K562 (cell line): Measurements from ENCODE around the gene CYP24A1. TPM values are rescaled to one million over a fixed set of nuclear protein-coding genes. Genes with fewer than 3 reads are reported as not detected.

Experiments used
- ATAC-seq: fragments of 200-7000 bp; cut with Tn5 transposase; 3 replicates; pipeline ENCODE4 v1.9.1; 2020; ENCODE audit warnings: moderate library complexity
- BruUV-seq: library from RNA; stranded (reverse); fragments of 400-500 nt; replicated peaks from 2 replicates; lab custom pipeline; 2021; lab: Mats Ljungman, UMichigan
- CTCF ChIA-PET: fragments of 300-600 bp; formaldehyde crosslinking; extraction: SDS; loops from one replicate; lab custom pipeline; 2021; ENCODE audit warnings: low intra/inter-chr PET ratio; lab: Yijun Ruan, JAX
- POLR2A ChIA-PET: fragments of 300-600, 350-650 bp; sonication (Branson Sonifier 250); formaldehyde crosslinking; extraction: SDS; loops from one replicate; lab custom pipeline; 2021; ENCODE audit warnings: antibody characterized with exemption, inconsistent platforms; lab: Yijun Ruan, JAX
- DNase-seq, 4 experiments: peaks; one replicate each; pipeline versions ENCODE4 v3.0.0 to v3.0.0-alpha.2; 2011 to 2018; ENCODE audit warnings: low spot score in 3 of 4, mixed read lengths in 3 of 4; ENCODE audit errors: extremely low read depth in 1 of 4
- FAIRE-seq: peaks from 2 replicates; lab custom pipeline; 2011; peaks lifted over from hg19 to GRCh38; lab: Jason Lieb, UNC
- H2AFZ ChIP-seq: 2 replicates; pipeline ENCODE4 v1.6.0; 2011; ENCODE audit warnings: low read depth, low read length, control low read depth, inconsistent platforms
- H3K27ac ChIP-seq: fragments of 200-600 bp; 3 replicates; pipeline ENCODE4 v1.8.0; 2011; ENCODE audit warnings: low read depth, mild to moderate bottlenecking, control low read depth, inconsistent platforms, low read length, moderate library complexity, mixed read lengths; ENCODE audit errors: extremely low read depth
- H3K27me3 ChIP-seq, 2 experiments: fragments of 300-600 bp in 1 of 2; 2 replicates in 1 of 2; 3 replicates in 1 of 2; pipeline versions ENCODE4 v1.6.0 to v1.8.0; 2011; ENCODE audit warnings: inconsistent platforms in 2 of 2, low read length in 2 of 2, mild to moderate bottlenecking in 1 of 2, mixed read lengths in 1 of 2, moderate library complexity in 1 of 2; ENCODE audit not compliant: control insufficient read depth in 2 of 2, insufficient read depth in 2 of 2
- H3K36me3 ChIP-seq: fragments of 300-600 bp; 3 replicates; pipeline ENCODE4 v1.8.0; 2011; ENCODE audit warnings: mild to moderate bottlenecking, low read length, inconsistent platforms; ENCODE audit not compliant: control insufficient read depth, insufficient read depth
- H3K4me1 ChIP-seq, 2 experiments: fragments of 200-600 bp in 1 of 2; replicated peaks in 1 of 2; 2 replicates in 1 of 2; 3 replicates in 1 of 2; pipeline versions ENCODE4 v1.5.1 to v1.8.0; 2011; ENCODE audit warnings: inconsistent platforms in 2 of 2, low read length in 2 of 2, mild to moderate bottlenecking in 1 of 2, mixed read lengths in 1 of 2, moderate library complexity in 1 of 2; ENCODE audit not compliant: control insufficient read depth in 2 of 2, insufficient read depth in 2 of 2
- H3K4me2 ChIP-seq: 2 replicates; pipeline ENCODE4 v1.6.1; 2011; ENCODE audit warnings: low read length, control low read depth, inconsistent platforms, mixed read lengths; ENCODE audit not compliant: insufficient read depth
- H3K4me3 ChIP-seq: fragments of 200-600 bp; sonication (generic), shearing (Covaris generic); 2 replicates; pipeline ENCODE4 v1.5.1; 2016; ENCODE audit warnings: control low read depth, inconsistent platforms
- H3K79me2 ChIP-seq: fragments of 200-600 bp; 3 replicates; pipeline ENCODE4 v1.8.0; 2011; ENCODE audit warnings: low read length, inconsistent platforms; ENCODE audit not compliant: control insufficient read depth, insufficient read depth
- H3K9ac ChIP-seq, 2 experiments: 2 replicates each; pipeline versions ENCODE4 v1.6.0 to v1.6.1; 2011; ENCODE audit warnings: low read depth in 2 of 2, low read length in 2 of 2, control low read depth in 1 of 2, inconsistent platforms in 1 of 2, mild to moderate bottlenecking in 1 of 2, mixed read lengths in 1 of 2; ENCODE audit not compliant: insufficient read depth in 1 of 2
- H3K9me1 ChIP-seq: one replicate; pipeline ENCODE4 v1.6.0; 2011; ENCODE audit warnings: inconsistent platforms, mild to moderate bottlenecking, low read length, moderate library complexity; ENCODE audit not compliant: control insufficient read depth, insufficient read depth
- H3K9me3 ChIP-seq: replicated peaks from 2 replicates; pipeline ENCODE4 v1.5.1; 2011; ENCODE audit warnings: low read depth, low read length, inconsistent platforms; ENCODE audit not compliant: control insufficient read depth, insufficient read depth
- H4K20me1 ChIP-seq: replicated peaks from 2 replicates; pipeline ENCODE4 v1.6.1; 2011; ENCODE audit warnings: low read length, inconsistent platforms, mixed read lengths; ENCODE audit not compliant: control insufficient read depth, insufficient read depth
- BACH1 ChIP-seq: fragments of 200-800 bp; sonication (Bioruptor generic); IDR thresholded peaks from 2 replicates; pipeline ENCODE4 v1.6.1; 2016; ENCODE audit warnings: missing genetic modification characterization, missing compliant biosample characterization
- NUFIP1 ChIP-seq: fragments of 450-650 bp; IDR thresholded peaks from 2 replicates; pipeline ENCODE4 v1.6.1; 2018; ENCODE audit not compliant: partially characterized antibody
- WGBS: fragments of 100-300 bp; shearing (Covaris generic); methylation state at CpG from one replicate; pipeline ENCODE4 v1.1.6; 2016; ENCODE audit warnings: low coverage, mixed read lengths; ENCODE audit not compliant: insufficient coverage; ENCODE audit errors: missing lambda C conversion rate; 5-methylcytosine and 5-hydroxymethylcytosine counted together
- in situ Hi-C: fragments of 300-500 bp; cut with MboI; formaldehyde crosslinking; loops from 4 replicates; pipeline ENCODE4 v1.15.0; 2018; ENCODE audit warnings: inconsistent platforms, mixed read lengths
- intact Hi-C: fragments of 100-400 bp; cut with micrococcal nuclease; formaldehyde crosslinking; loops from 2 replicates; pipeline ENCODE4 v1.14.2; 2022
- polyA plus RNA-seq, 8 experiments: library from polyadenylated mRNA; depleted of rRNA in 4 of 8; stranded (reverse) in 5 of 8; unstranded in 3 of 8; fragments of >200 nt; fragmentation: Nextera tagmentation in 2 of 8; fragmentation: Illumina TruSeq in 1 of 8; extraction: Ambion mirVana in 2 of 8; extraction: Trizol in 1 of 8; gene quantifications; 2 replicates each; pipeline versions ENCODE4 v1.2.1 to v1.2.3, GENCODE V29; 2011 to 2014; ENCODE audit warnings: inconsistent platforms in 1 of 8, missing spikeins in 1 of 8
- total RNA-seq, 7 experiments: library from RNA; depleted of rRNA in 6 of 7; stranded (reverse); fragments of >200 nt in 6 of 7; fragmentation: Illumina TruSeq in 2 of 7; extraction: Trizol in 2 of 7; gene quantifications; 2 replicates each; pipeline versions ENCODE4 v1.2.1 to v1.2.3, GENCODE V29; 2011 to 2021; ENCODE audit warnings: low replicate concordance in 1 of 7
- TF ChIP-seq, protein P1 (sequence below), 3 experiments: fragments of 200-800 bp in 1 of 3; fragments of 250-450 bp in 1 of 3; fragments of 450-650 bp in 1 of 3; sonication (Bioruptor Pico) in 1 of 3; sonication (Bioruptor generic) in 1 of 3; formaldehyde crosslinking in 1 of 3; IDR thresholded peaks; 2 replicates each; pipeline versions ENCODE4 v1.6.1 to v1.8.0; 2016 to 2022; ENCODE audit warnings: mild to moderate bottlenecking in 2 of 3, missing genetic modification characterization in 2 of 3, missing compliant biosample characterization in 1 of 3, moderate library complexity in 1 of 3

The CYP24A1 gene
- total and polyA plus RNA-seq, 9 of the 15 experiments (the other 6 are each of a cell fraction or from before 2014, with no cell fraction given): 0.04 TPM; not detected in 8

DNA sequence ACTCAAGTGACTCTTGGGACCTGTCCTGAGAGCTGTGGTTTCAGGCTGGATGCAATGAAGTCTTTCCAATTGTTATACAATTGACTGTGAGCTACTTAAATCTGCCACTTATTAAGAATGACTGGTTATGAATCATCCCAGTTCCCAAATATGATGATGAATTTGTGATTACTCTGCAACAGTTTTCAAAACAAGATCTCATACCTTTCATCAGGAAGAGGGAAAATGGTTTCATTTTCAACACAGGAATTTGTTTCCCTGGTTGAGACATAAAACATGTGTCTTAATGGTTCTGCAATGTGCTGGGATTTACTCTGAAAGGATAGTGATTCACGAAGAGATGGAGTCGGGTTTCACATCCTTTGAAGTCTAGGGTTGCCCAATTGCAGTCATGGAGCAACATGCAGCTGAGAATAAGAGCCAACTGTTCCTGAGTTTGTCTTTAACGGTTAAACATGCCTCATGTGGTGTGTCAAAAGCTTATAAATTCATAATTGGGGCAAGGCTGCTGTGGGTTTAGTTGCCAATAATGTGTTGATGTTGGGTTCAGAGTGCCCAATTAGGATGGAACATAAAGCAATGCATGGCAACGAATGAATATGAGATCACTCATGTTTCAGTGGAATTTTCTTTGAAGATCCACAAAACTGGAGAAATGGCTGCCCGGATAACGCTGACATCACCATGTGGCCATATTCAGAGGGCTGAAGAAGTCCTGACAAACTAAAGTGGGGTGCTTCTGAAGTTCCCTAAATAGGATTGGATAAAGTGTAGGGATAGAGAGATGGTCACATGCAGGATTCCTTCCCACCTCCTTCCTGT, 41.0 kb downstream of the CYP24A1 start:
- in situ Hi-C loops: no loop called here
- POLR2A ChIA-PET: no interaction called here
- H3K27me3 ChIP-seq: no peaks in the 10 kb centered on the region; a peak in 1 of 5 replicates
- no peaks in the 10 kb centered on the region for H3K79me2 ChIP-seq
- H3K4me1 ChIP-seq: no peaks in the 10 kb centered on the region; a peak in 1 of 5 replicates
- DNase-seq (no peak), FAIRE-seq (no peak), ATAC-seq (no peak)
- no peak overlapping the region for H3K4me2 ChIP-seq
- no peak overlapping the region for H3K4me3 ChIP-seq
- H4K20me1 ChIP-seq: no peaks in the 10 kb centered on the region
- no peak overlapping the region for H3K9ac ChIP-seq
- H2AFZ ChIP-seq: no peak overlapping the region
- no TSS peak for BruUV-seq
- under 1% methylated on average over 6 of the region's 6 CpGs for WGBS
- no peaks in the 10 kb centered on the region for H3K9me1 ChIP-seq
- TF ChIP-seq NUFIP1 (no peak), BACH1 (tag) (peak; percentile 6; the same call in 1 of the 2 replicates)
- TF ChIP-seq, protein P1, sequence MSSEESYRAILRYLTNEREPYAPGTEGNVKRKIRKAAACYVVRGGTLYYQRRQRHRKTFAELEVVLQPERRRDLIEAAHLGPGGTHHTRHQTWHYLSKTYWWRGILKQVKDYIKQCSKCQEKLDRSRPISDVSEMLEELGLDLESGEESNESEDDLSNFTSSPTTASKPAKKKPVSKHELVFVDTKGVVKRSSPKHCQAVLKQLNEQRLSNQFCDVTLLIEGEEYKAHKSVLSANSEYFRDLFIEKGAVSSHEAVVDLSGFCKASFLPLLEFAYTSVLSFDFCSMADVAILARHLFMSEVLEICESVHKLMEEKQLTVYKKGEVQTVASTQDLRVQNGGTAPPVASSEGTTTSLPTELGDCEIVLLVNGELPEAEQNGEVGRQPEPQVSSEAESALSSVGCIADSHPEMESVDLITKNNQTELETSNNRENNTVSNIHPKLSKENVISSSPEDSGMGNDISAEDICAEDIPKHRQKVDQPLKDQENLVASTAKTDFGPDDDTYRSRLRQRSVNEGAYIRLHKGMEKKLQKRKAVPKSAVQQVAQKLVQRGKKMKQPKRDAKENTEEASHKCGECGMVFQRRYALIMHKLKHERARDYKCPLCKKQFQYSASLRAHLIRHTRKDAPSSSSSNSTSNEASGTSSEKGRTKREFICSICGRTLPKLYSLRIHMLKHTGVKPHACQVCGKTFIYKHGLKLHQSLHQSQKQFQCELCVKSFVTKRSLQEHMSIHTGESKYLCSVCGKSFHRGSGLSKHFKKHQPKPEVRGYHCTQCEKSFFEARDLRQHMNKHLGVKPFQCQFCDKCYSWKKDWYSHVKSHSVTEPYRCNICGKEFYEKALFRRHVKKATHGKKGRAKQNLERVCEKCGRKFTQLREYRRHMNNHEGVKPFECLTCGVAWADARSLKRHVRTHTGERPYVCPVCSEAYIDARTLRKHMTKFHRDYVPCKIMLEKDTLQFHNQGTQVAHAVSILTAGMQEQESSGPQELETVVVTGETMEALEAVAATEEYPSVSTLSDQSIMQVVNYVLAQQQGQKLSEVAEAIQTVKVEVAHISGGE (CRISPR knock-in tag; IDR thresholded peaks at IDR 0.05): peak in 1 of 3 experiments; percentile 50; a peak in 1 of 6 replicates
- CTCF ChIA-PET: interaction anchor here (0.6 kb wide), 1 partner anchor 43 kb away, joined by 4 read pairs; no protein-coding TSS in a partner anchor
- H3K9me3 ChIP-seq: no peaks in the 10 kb centered on the region
- intact Hi-C loops: no loop called here
- no peak overlapping the region for H3K27ac ChIP-seq
- H3K36me3 ChIP-seq: no peaks in the 10 kb centered on the region
